MM.1S (cell line): Measurements from ENCODE around the gene NME3.

Experiments used
- DNase-seq: peaks from one replicate; pipeline ENCODE4 v3.0.0-alpha.2; 2015
- H2AFZ ChIP-seq: fragments of 300-600 bp; sonication (generic); 2 replicates; pipeline ENCODE4 v1.6.0; 2016; ENCODE audit warnings: antibody characterized with exemption, low read length
- H3F3A ChIP-seq: fragments of 300-600 bp; sonication (generic); 2 replicates; pipeline ENCODE4 v1.6.1; 2016; ENCODE audit warnings: mild to moderate bottlenecking, antibody characterized with exemption, low read length, moderate library complexity, mixed read lengths; ENCODE audit not compliant: insufficient read depth
- H3K27ac ChIP-seq: fragments of 300-600 bp; sonication (generic); 2 replicates; pipeline ENCODE4 v1.5.1; 2016; ENCODE audit warnings: mild to moderate bottlenecking, low read length
- H3K27me3 ChIP-seq: fragments of 300-600 bp; sonication (generic); replicated peaks from 2 replicates; pipeline ENCODE4 v1.6.0; 2016; ENCODE audit warnings: low read length; ENCODE audit not compliant: insufficient read depth
- H3K36me3 ChIP-seq: fragments of 300-600 bp; sonication (generic); replicated peaks from 2 replicates; pipeline ENCODE4 v1.6.1; 2016; ENCODE audit warnings: mild to moderate bottlenecking, low read length, mixed read lengths; ENCODE audit not compliant: insufficient read depth
- H3K4me1 ChIP-seq: fragments of 300-600 bp; sonication (generic); 2 replicates; pipeline ENCODE4 v1.6.1; 2016; ENCODE audit warnings: low read length, mixed read lengths
- H3K4me2 ChIP-seq: fragments of 300-600 bp; sonication (generic); 2 replicates; pipeline ENCODE4 v1.6.0; 2016; ENCODE audit warnings: low read depth, low read length
- H3K4me3 ChIP-seq: fragments of 300-600 bp; sonication (generic); 2 replicates; pipeline ENCODE4 v1.5.1; 2016; ENCODE audit warnings: low read length, mixed read lengths
- H3K79me2 ChIP-seq: fragments of 300-600 bp; sonication (generic); 2 replicates; pipeline ENCODE4 v1.6.1; 2016; ENCODE audit warnings: mixed run types, low read length, mixed read lengths
- H3K9ac ChIP-seq: fragments of 300-600 bp; sonication (generic); 2 replicates; pipeline ENCODE4 v1.6.1; 2016; ENCODE audit warnings: low read length, mixed read lengths
- H3K9me2 ChIP-seq: fragments of 300-600 bp; sonication (generic); replicated peaks from 2 replicates; pipeline ENCODE4 v1.6.1; 2016; ENCODE audit warnings: mild to moderate bottlenecking, low read length, mixed read lengths; ENCODE audit not compliant: insufficient read depth
- H3K9me3 ChIP-seq: fragments of 300-600 bp; sonication (generic); replicated peaks from 2 replicates; pipeline ENCODE4 v1.6.1; 2016; ENCODE audit warnings: mild to moderate bottlenecking, low read length, mixed read lengths; ENCODE audit not compliant: insufficient read depth
- H4K20me1 ChIP-seq: fragments of 300-600 bp; sonication (generic); 2 replicates; pipeline ENCODE4 v1.6.1; 2016; ENCODE audit warnings: mild to moderate bottlenecking, low read length, moderate library complexity, mixed read lengths; ENCODE audit not compliant: insufficient read depth
- EZH2 ChIP-seq: fragments of 300-600 bp; sonication (generic); optimal IDR thresholded peaks from 2 replicates; pipeline ENCODE3; 2017; ENCODE audit warnings: low read depth, mild to moderate bottlenecking, antibody characterized with exemption, low read length, mixed read lengths
- EZH2phosphoT487 ChIP-seq: fragments of 300-600 bp; sonication (generic); IDR thresholded peaks from 2 replicates; pipeline ENCODE4 v1.6.1; 2018; ENCODE audit warnings: antibody characterized with exemption, low read length
- TF ChIP-seq, protein P1 (sequence below): fragments of 300-600 bp; sonication (generic); IDR thresholded peaks from 2 replicates; pipeline ENCODE4 v1.5.1; 2016; ENCODE audit warnings: antibody characterized with exemption, low read length, mixed read lengths

Gene NME3

GRCh38 chr16:1782408-1783264 lies 11.3 kb upstream of the NME3 start, which contains the start of the genes NUBP2 and SPSB3:
TSS of gene NUBP2 (plus strand) at chr16:1782960. CDS start at chr16:1783021, 61 bp downstream.
TSS of gene SPSB3 (minus strand) at chr16:1782571. CDS start at chr16:1781483, 1,088 bp downstream.
- Histone ChIP-seq H3K4me1 (peaks cover 4% of the 10 kb centered on the region; the same call in 1 of the 2 replicates), H3K36me3 (no peaks in the 10 kb centered on the region), H3F3A (peaks cover 17% of the 10 kb centered on the region; the same call in 1 of the 2 replicates), H2AFZ (0 out of 2 replicates have a peak within 1 kb of the TSS, but pooled peaks have one; percentile 27), H3K9ac (peak within 1 kb of the TSS; percentile 86), H3K27me3 (no peaks in the 10 kb centered on the region), H3K9me3 (no peaks in the 10 kb centered on the region), H3K27ac (peak within 1 kb of the TSS; percentile 43; the same call in 1 of the 2 replicates), H3K4me3 (peak within 1 kb of the TSS; percentile 77), H3K79me2 (peaks cover 76% of the 10 kb centered on the region), H4K20me1 (no peaks in the 10 kb centered on the region), H3K9me2 (no peaks in the 10 kb centered on the region), H3K4me2 (peak within 1 kb of the TSS; percentile 91)
- DNase-seq, result peak; percentile 100
- TF ChIP-seq EZH2phosphoT487 (no peak), EZH2 (no peak)
- TF ChIP-seq, protein P1, sequence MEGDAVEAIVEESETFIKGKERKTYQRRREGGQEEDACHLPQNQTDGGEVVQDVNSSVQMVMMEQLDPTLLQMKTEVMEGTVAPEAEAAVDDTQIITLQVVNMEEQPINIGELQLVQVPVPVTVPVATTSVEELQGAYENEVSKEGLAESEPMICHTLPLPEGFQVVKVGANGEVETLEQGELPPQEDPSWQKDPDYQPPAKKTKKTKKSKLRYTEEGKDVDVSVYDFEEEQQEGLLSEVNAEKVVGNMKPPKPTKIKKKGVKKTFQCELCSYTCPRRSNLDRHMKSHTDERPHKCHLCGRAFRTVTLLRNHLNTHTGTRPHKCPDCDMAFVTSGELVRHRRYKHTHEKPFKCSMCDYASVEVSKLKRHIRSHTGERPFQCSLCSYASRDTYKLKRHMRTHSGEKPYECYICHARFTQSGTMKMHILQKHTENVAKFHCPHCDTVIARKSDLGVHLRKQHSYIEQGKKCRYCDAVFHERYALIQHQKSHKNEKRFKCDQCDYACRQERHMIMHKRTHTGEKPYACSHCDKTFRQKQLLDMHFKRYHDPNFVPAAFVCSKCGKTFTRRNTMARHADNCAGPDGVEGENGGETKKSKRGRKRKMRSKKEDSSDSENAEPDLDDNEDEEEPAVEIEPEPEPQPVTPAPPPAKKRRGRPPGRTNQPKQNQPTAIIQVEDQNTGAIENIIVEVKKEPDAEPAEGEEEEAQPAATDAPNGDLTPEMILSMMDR, result no peak

DNA sequence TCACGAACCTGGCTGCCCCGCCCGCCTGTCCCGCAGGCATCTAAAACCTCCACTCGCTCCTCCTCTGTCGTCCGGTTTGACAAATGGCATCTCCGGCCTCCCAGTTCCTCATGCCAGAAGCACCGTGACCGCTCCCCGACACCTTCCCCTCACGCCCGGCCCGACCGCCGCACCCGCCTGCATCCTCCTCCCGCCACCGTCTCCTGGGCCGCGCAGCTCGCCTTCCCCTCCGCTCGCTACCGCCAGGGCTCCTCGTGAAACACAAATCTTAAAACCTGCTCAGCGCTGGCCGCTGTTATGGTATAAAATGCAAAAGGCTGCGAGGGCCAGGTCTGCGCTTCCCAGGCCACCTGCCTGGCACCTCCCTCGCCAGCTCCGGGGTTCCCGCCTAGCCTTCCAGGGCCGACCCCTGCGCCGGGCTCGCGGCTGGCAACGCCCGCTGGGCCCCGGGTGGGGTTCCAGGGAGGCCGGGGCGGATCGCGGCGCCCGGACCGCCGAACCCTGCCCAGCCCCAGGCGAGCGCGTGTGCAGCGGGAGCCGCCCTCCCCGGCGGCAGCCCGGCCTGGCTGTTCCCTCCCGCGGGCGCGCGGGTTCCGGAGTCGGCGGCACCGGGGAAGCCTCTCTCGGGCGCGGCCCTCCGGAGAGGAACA lies 10.5 kb upstream of the NME3 start:
- H3K79me2 ChIP-seq, result peaks cover 68% of the 10 kb centered on the region
- H3K9me2 ChIP-seq, result no peaks in the 10 kb centered on the region
- peaks cover 4% of the 10 kb centered on the region; the same call in 1 of the 2 replicates for H3K4me1 ChIP-seq
- peak overlapping the region; percentile 43; the same call in 1 of the 2 replicates for H3K27ac ChIP-seq
- no peaks in the 10 kb centered on the region for H4K20me1 ChIP-seq
- H3K4me2 ChIP-seq, result peak overlapping the region; percentile 91
- H3K9ac ChIP-seq, result peak overlapping the region; percentile 82
- H3K4me3 ChIP-seq, result peak overlapping the region; percentile 77
- DNase-seq, result peak; percentile 25
- TF ChIP-seq, protein P1, result 0 out of 2 replicates have a peak, but pooled peaks have one; percentile 10
- TF ChIP-seq EZH2phosphoT487, result no peak
- no peak for TF ChIP-seq EZH2
- 0 out of 2 replicates have a peak overlapping the region, but pooled peaks have one; percentile 27 for H2AFZ ChIP-seq
- H3K36me3 ChIP-seq, result no peaks in the 10 kb centered on the region
- peaks cover 17% of the 10 kb centered on the region; the same call in 1 of the 2 replicates for H3F3A ChIP-seq
- no peaks in the 10 kb centered on the region for H3K9me3 ChIP-seq
- H3K27me3 ChIP-seq, result no peaks in the 10 kb centered on the region

- H3K9ac ChIP-seq, result peak overlapping the region; percentile 82; the same call in 1 of the 2 replicates
- H3K4me2 ChIP-seq, result peak overlapping the region; percentile 91
- H3K27ac ChIP-seq, result peak overlapping the region; percentile 43; the same call in 1 of the 2 replicates
- no peaks in the 10 kb centered on the region for H3K36me3 ChIP-seq
- no peaks in the 10 kb centered on the region for H3K27me3 ChIP-seq
- TF ChIP-seq EZH2phosphoT487 (no peak), EZH2 (no peak)
- TF ChIP-seq, protein P1, result no peak
- H3K9me3 ChIP-seq, result no peaks in the 10 kb centered on the region
- no peak for DNase-seq
- H3K4me1 ChIP-seq, result peaks cover 4% of the 10 kb centered on the region; the same call in 1 of the 2 replicates
- no peaks in the 10 kb centered on the region for H3K9me2 ChIP-seq
- H4K20me1 ChIP-seq, result no peaks in the 10 kb centered on the region
- peaks cover 62% of the 10 kb centered on the region for H3K79me2 ChIP-seq
- peaks cover 17% of the 10 kb centered on the region; the same call in 1 of the 2 replicates for H3F3A ChIP-seq
- H2AFZ ChIP-seq, result no peak overlapping the region
- peak overlapping the region; percentile 77 for H3K4me3 ChIP-seq
Measured at GRCh38 chr16:1781254-1781653, 9.9 kb upstream of the NME3 start.
